GM19463 (cell line): Measurements from ENCODE around the gene ADD3.
"Not testable (repeated sequence)": the region's sequence is repeated elsewhere in the genome, so short reads cannot be mapped to it uniquely, and the experiment has no call there.

ENCODE experiments used
- ATAC-seq: cut with Tn5 transposase; IDR thresholded peaks from one replicate; pipeline ENCODE4 v1.9.1; 2021; ENCODE audit warnings: mild to moderate bottlenecking, moderate library complexity; ENCODE audit not compliant: unreplicated experiment

The ADD3 gene

DNA sequence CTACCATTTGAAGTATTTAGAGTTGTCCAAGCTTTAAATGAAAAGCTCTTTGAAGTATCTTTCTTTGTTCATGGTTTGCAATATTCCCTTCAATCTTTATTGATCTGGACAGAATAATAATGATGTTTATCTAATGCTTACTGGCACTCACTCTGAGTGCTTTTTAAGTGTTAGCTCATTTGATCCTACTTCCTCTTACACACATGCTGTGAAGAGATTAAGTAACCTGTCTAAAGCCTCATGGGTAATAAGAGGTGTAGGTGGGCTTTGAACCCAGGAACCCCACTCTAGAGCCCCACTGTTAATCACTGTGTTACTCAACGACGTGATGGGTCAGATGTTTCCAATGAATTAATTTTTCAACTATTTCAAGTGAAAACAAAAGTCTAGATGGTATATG, 31.1 kb upstream of the ADD3 start:
- ATAC-seq = no peak

GRCh38 chr10:109977382-109977806, 30.4 kb upstream of the ADD3 start:
- no peak for ATAC-seq

- ATAC-seq = no peak
These were observed 29.3 kb upstream of the ADD3 start for GRCh38 chr10:109978481-109978880.

DNA sequence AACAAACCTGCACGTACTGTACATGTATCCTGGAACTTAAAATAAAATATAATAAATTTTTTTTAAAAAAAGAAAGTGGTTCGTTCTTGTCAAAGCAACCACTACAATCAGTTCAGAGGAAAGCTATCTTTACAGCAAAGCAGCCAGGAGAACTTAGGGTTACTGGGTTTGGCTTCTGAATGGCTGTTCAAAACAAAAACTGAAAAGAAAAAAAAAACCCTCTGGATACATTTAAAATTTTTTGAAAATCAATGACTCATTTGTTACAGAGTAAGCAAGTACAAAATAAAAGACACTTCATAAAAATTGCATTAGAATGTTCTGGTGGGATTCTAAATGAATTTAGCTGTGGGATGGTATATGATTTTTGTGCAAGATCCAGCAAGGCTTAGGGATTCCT, 28.6 kb upstream of the ADD3 start:
- no peak for ATAC-seq

DNA sequence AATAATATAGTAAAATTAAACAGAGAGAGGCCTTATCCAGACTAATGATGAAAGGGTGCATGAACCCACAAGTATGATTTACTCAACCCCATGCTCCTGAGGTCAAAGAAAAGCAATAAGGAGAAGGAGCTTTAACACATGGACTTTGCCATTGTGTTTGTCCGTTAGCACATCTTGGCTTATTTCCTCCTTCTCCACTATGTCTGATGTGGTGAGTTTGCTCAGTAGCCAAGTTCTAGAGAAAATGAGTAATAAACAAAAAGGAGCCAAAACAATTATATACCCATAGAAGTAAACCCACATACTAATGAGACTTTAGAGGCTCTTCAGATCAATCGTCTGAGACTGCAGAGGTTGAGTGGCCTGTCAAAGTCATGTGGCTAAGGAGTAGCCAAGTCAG, 26.1 kb upstream of the ADD3 start:
- ATAC-seq = no peak

DNA sequence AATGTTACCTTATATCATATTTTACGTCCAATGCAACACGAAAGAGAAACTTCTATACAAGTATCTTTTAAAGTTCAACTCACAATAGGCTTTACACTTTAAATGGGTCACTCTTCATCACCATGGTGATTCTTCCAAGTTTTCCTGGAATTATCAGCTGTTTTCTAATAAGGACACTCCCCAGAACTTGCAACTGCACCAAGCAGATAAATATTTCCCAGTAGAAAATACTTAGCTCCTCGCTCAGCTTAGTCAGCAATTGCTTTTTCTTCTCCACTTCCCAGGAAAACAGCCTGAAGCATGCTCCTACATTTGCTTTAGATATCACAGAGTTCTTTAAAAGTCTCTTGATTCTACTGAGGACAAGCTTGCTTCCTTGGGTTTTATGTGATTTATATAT, 25.7 kb upstream of the ADD3 start:
- no peak for ATAC-seq

DNA sequence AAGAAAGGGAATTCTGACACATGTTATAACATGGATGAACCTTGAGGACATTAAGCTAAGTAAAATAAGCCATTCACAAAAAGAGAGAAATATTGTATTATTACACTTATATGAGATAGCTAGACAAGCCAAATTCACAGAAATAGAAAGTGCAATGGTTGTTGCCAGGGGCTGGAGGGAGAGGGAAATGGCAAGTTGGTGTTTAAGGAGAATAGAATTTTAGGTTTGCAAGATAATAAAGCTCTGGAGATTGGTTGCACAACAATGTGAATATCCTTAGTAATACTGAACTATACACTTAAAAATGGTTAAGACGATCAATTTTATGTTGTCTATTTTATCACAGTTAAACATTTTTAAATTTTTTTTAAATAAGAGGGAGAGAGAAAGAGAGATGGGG, 25.0 kb upstream of the ADD3 start:
- ATAC-seq = no peak

DNA sequence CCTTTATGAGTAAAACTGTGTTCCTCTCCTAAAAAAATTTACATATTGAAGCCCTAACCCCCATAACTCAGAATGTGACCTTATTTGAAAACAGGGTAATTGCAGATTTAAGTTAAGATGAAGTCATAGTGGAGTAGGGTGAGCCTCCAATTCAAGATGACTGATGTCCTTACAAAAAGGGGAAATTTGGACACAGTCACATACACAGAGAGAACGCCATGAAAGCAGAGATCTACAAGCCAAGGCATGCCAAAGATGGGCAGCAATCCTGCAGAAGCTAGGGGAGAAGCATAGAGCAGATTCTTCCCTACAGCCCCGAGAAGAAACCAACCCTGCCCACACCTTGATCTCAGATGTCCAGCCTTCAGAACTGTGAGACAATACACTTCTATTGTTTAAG, 23.8 kb upstream of the ADD3 start:
- no peak for ATAC-seq

DNA sequence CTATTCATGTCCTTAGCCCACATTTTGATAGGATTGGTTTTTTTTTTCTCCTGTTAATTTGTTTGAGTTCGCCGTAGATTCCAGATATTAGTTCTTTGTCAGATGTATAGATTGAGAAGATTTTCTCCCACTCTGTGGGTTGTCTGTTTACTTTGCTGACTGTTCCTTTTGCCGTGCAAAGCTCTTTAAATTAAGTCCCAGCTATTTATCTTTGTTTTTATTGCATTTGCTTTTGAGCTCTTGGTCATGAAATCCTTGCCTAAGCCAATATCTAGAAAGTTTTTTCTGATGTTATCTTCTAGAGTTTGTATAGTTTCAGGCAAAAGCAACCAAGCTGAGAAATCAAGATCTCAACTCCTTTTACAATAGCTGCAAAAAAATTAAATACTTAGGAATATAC, 22.0 kb upstream of the ADD3 start:
- ATAC-seq = not testable (repeated sequence)

DNA sequence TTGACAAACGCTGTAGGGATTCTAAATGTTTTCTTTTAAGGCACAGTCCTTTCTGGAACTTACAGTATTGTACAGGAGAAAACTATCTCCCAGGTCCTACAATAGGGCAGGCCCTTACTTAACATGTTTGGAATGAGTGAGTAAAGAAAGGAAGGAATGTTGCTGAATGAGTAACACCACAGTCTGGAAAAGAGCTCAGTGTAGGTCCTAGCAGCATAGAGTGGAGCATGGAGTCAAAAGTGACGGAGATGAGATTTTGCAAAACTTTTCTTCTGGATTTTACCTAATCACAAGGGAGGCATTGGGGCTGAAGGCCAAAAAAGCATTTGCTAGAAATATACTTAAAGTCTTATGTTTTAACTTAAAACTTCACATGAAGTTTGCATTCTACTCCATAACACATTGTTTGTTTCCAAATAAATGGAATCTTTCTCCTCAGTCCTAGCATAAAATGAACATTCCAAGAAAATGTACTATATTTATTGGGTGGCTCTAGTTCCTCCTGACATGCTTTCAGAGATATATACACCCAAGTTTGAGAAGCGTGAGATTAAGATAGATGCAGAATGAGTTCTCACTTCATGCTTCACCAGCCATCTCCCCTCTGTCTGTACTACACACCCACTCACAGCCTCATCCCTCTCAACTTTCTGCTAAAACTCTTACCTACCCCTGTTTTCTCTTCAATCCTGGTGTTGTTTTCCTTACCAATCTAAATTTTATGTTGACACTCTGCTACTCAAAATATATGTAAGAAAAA, 20.2 kb upstream of the ADD3 start:
- no peak for ATAC-seq

DNA sequence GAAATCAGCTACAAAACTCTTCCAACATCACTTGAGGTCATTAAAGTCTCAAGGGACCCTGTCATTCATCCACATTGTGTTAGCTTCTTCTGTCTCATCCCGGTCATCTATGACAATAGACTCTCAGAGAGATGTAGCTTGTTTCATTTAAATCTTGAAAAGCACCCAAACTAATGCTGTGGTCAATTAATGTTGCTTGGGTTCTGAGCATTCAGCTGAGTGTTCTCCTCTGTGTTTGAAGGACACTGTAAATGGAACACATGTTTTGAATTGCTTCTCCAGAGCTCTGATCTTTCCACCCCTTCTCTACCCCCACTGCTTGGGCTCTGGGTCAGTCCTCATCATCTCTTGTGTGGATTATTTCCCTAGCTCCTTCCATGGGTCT, 19.6 kb upstream of the ADD3 start:
- ATAC-seq = no peak

DNA sequence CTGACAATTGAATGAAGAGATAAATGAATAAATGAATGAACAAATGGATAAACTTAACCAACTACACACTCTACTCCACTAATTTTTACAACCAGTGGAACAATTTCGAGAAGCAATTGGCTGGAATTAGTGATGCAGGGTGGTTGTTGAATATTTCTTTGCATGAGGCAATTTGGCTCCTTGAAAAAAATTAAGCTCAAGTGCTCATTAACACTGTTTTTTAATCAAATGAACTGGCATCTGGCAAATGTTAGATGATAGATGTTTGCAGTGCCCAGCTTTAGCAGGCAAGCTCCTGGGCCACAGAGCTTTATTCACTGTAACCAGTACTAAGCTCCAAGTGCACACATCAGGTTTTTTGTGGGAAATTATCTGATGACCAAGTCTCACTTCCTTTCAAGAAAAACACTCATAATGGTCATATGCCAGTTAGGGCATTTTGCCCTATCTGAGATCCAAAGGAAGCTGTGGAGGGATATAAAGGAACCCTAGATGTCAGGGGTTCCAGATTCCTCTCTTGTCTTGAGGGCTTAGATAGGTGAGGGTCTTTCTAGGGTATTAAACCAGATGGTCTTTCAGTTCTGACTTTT, 16.4 kb upstream of the ADD3 start:
- no peak for ATAC-seq

GRCh38 chr10:109992485-109992884, 15.3 kb upstream of the ADD3 start:
- no peak for ATAC-seq

DNA sequence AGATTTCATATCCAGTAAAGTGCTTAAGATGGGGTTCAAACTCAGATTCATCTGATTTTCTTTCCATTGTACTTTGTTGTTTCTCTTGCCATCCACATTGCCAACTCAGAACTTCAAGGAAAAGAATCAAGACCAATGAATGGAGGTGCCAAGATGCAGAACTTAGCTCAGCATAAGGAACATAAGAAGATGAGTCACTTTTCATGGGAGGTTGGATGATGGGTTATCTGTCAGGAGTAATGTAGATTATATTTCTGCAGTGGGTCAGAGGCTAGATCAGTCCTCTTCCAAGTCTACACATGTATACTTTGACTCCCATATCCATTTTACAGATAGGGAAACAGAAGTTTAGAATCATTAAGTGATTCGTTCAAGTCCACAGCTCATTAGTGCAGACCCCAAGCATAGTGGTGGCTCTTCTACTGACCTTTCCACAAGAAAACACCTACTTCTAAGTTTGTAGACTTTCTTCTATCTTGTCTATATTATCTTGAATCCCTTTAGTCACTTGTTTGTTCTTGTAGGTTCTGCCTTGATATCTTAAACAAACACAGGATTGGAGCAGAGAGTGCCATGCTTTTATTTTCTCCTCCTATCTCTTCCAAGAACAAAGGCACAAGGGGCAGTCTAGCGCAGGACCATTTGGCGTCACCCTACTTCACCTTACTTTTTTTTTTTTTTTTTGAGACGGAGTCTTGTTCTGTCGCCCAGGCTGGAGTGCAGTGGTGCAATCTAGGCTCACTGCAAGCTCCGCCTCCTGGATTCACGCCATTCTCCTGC, 14.0 kb upstream of the ADD3 start:
- no peak for ATAC-seq

- ATAC-seq = no peak
These were observed 12.8 kb upstream of the ADD3 start for GRCh38 chr10:109994711-109995577.

GRCh38 chr10:109995595-109995994, 12.2 kb upstream of the ADD3 start:
- ATAC-seq = no peak

DNA sequence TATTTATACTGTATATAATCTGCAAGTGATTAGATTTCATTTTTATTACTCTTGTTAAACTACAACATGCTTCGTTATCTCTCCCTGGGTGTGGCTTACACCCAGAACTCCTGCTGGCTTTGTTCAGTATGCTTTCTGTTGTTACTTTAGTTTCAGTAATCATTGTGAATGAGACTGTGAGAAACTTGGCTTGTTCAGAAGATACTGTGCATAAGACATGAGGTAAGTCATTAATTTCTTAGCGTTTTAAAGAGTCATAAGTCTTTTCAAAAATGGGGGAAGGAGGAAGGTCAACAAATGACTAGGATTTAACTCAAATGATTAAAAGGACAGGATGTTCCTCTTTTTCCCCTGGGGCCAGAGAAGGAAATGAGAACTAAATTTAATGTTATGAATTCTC, 11.6 kb upstream of the ADD3 start:
- peak; percentile 79 for ATAC-seq

DNA sequence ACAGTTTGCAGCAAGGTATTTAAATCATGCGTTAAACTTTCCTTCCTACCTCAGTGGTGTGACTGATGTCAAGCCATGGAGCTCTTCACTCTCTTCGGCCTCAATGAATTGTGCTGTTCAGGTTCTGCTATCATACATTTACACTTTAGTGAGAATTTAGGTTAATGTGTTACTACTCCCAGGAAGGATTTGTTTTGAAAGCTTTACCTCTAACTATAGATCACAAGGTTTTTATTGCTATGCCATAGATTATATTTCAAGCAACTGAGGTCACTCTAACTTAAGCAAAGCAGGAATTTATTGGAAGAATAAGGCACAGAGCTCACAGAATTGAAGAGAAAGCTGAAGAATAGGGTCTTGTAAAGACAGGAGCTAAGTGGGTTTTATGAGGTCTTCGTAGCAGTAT, 11.0 kb upstream of the ADD3 start:
- ATAC-seq = peak; percentile 33

GRCh38 chr10:109997233-109997632, 10.6 kb upstream of the ADD3 start:
- no peak for ATAC-seq

DNA sequence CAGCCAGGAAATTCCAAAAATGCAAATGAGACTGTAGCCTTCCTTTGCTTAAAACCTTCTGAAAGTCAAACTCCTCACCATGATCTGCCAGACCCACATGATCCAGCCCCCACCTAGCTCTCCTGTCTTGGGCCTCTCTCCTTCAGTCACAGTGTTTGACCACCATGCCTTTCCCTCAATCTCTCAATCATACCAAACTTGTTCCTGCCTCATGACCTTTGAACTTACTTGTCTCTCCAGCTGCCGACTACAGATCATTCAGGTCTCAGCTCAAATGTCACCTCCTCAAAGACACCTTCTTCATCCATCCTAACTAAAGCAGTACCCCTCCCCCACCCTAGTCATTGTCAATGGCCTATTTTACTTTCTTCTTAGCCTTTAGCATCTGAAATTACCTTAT, 9.3 kb upstream of the ADD3 start:
- no peak for ATAC-seq
